Stimulated activated CD4-positive, alpha-beta T cell treated with anti-CD3 and anti-CD28 coated beads, Interleukin-15, amount 100 ng/mL, for 48 hours (primary cell): ENCODE measurements around the gene TUBG2.

Source experiments
- DNase-seq, 2 donors: peaks; one replicate each; pipeline ENCODE4 v3.0.0-alpha.2; 2020; ENCODE audit warnings: low read depth in 2 of 2

TUBG2 gene

DNA sequence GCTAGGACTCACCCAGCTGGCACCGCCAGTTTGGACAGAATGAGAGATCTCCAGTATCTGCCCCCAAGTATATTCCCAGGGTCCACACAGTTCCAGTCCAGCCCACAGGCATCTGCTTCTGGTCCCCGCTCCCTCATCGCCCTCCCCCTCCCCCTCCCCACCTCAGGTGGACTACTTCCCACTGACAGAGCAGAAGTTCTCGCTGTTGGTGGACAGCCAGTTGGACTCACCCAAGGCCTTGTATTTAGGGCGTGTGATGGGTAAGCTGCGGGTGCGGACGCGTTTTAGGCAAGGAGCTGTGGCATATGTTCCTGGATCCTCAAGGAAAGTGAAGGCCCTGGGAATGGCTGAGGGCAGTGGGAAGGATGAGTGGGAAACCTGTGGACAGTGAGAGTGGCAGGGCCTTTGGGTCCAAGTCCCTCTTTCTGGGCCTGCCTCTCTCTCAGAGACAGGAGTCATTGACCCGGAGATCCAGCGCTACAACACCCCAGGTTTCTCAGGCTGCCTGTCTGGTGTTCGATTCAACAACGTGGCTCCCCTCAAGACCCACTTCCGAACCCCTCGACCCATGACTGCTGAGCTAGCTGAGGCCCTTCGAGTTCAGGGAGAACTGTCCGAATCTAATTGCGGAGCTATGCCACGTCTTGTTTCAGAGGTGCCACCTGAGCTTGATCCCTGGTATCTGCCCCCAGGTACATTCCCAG, 38.2 kb downstream of the TUBG2 start:
- DNase-seq = no peak

DNA sequence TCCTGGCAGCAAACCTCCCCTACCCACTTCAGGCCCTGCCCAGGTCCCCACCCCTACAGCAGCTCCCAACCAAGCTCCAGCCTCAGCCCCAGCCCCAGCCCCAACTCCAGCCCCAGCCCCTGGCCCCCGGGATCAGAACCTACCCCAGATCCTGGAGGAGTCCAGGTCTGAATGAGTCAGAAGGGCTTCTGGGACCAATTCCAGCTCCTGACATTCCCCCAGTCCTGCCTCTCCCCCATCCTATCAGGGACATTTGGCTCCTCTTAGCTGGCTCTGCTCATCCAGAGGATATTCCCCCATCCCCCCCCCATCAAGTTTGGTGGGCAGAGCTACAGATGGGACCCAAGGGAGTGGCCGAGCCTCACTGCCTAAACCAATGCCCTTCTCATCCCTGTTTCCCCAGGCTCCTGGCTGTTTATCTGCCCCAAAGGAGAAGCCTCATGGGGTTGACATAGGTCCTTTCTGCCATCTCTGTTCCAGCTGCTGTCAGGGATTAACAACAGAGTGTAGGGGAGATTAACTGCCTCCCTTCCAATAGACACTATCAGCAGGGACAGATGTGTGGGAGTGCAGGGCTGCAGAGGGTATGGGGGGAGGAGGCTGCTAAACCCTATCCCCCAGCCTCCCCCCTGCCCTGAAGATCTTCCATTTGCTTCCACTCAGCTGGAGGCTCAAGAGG, 39.8 kb downstream of the TUBG2 start:
- no peak for DNase-seq

DNA sequence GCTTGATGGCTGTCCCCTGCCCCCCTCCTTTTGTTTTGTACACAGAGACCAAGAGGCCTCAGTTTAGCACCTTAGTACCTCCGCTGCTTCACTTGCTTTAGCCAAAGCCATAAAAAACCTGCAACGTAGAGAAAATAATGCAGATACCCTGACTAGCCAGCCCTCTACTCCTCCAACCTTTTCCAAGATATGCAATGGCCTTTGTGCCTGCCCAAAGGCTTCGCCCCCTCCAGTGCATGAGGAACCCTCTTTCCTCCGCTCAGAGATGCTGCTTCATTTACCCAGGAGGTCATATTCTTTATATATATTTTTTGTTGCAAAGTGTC, 40.3 kb downstream of the TUBG2 start:
- no peak for DNase-seq

GRCh38 chr17:42700586-42701289, 41.7 kb downstream of the TUBG2 start:
- DNase-seq = no peak

- DNase-seq = no peak
These were observed 43.4 kb downstream of the TUBG2 start for GRCh38 chr17:42702446-42702845.

GRCh38 chr17:42704490-42704836, 45.4 kb downstream of the TUBG2 start:
- no peak for DNase-seq

DNA sequence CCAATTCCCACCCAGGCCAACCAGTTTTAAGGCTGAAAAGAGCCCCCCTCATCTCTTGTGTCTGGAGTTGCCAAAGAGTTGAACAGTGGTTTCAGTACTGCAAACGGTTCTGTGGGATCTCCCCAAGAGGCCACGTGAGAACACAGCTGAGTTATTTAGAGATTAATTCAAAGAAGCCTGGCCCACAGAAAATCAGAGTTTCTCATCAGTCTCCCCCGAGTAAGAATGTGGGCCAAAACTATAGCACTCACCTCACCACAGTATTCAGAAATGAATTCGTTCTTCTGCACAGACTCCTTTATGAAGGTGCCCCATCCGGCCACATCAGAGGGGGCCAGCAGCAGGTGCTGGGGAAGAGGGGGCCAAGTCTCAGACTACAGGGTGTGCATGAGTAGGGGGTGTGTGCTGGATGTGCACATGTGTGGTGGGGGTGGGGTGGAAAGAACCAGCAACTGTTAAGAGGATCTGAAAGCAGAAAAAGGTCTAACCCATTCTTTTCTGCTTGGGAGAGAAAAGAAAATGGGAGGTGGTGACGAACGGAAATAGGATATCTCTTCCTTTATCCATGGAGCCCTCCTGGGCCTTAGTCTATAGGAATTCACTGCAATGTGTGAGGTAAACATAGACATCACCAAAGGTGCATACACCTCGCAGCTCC, 45.9 kb downstream of the TUBG2 start:
- peak in 1 of 2 donors; percentile 39 for DNase-seq

DNA sequence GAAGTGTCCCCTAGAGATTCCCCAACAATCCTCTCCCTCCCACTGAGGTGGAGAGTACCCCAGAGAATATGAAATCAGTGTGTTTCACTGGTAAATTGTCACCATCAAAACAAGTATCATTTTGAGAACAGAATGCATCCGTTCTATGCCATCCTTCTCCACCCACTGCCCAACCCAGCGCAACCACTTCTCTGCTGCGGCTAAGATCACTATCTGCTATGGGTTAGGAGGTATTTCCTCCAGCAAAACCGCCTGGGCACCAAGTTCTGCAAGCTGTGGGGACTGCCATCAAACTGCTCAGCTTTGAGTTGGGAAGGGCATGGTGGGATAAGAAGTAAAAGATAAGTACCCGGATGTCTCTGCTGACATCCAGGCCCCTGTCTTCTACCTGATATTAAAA, 47.6 kb downstream of the TUBG2 start:
- peak in 1 of 2 donors; percentile 33 for DNase-seq

- no peak for DNase-seq
These were observed 49.5 kb downstream of the TUBG2 start for GRCh38 chr17:42708588-42708987.

DNA sequence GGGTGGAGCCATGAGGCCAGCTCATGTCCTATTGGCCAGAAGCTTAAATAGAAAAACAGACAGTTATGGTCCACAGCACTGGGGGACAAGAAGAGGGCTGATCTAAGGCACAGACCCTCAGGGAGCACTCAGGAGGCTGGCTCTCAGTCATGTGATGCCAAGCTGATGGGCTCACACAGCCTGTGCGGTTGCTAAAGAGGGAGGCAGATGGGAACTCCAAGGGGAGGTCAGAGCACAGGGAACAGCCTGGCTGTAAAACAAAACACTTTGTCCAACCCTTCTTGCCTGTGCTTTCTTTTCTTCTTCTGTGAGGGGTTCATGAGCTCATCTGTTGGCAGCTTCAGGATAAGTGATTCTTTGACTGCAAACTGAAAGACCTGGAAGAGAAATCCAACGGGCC, 50.5 kb downstream of the TUBG2 start:
- DNase-seq = no peak
